CD8-positive, alpha-beta memory T cell (primary cell): ENCODE results near the gene DENND6A. TPM values are rescaled to one million over a fixed set of nuclear protein-coding genes. Genes with fewer than 3 reads are reported as not detected.
"Not testable (repeated sequence)": the region's sequence is repeated elsewhere in the genome, so short reads cannot be mapped to it uniquely, and the experiment has no call there.

Experiments used
- CTCF ChIA-PET: fragments of 350-600 bp; sonication (Branson Sonifier 250); formaldehyde crosslinking; loops from one replicate; lab custom pipeline; 2021; ENCODE audit warnings: antibody characterized with exemption; lab: Charles Lee
- POLR2A ChIA-PET: fragments of 350-600 bp; sonication (Branson Sonifier 250); formaldehyde crosslinking; loops from one replicate; lab custom pipeline; 2021; ENCODE audit warnings: antibody characterized with exemption; lab: Charles Lee
- DNase-seq, 5 donors: peaks; one replicate each; pipeline versions ENCODE4 v3.0.0 to v3.0.0-alpha.2; 2020 to 2022; ENCODE audit warnings: mixed read lengths in 1 of 5
- H3K27ac ChIP-seq: one replicate; pipeline ENCODE4 v1.7.0; 2013; ENCODE audit warnings: low read depth, mild to moderate bottlenecking, low read length, moderate library complexity
- H3K27me3 ChIP-seq: 2 replicates; pipeline ENCODE4 v1.7.0; 2013; ENCODE audit warnings: low read length, mild to moderate bottlenecking; ENCODE audit not compliant: insufficient read depth, poor library complexity, severe bottlenecking
- H3K36me3 ChIP-seq: 2 replicates; pipeline ENCODE4 v1.7.0; 2013; ENCODE audit warnings: mild to moderate bottlenecking, low read length, moderate library complexity; ENCODE audit not compliant: insufficient read depth
- H3K4me1 ChIP-seq: 2 replicates; pipeline ENCODE4 v1.7.0; 2013; ENCODE audit warnings: mild to moderate bottlenecking, low read length, moderate library complexity; ENCODE audit not compliant: insufficient read depth
- H3K4me3 ChIP-seq: 2 replicates; pipeline ENCODE4 v1.7.0; 2013; ENCODE audit warnings: mild to moderate bottlenecking, low read length
- H3K9me3 ChIP-seq: 2 replicates; pipeline ENCODE4 v1.7.0; 2013; ENCODE audit warnings: mild to moderate bottlenecking, low read length
- H3K27ac Mint-ChIP-seq, 8 donors: one replicate each; pipeline ENCODE4 v1.8.0; 2020 to 2021; ENCODE audit warnings: mixed read lengths in 8 of 8, mild to moderate bottlenecking in 6 of 8, inconsistent platforms in 3 of 8, moderate library complexity in 3 of 8
- H3K27me3 Mint-ChIP-seq, 2 donors: one replicate each; pipeline ENCODE4 v1.8.0; 2020 to 2021; ENCODE audit warnings: mixed read lengths in 2 of 2, mild to moderate bottlenecking in 1 of 2, moderate library complexity in 1 of 2
- H3K36me3 Mint-ChIP-seq, 3 donors: one replicate each; pipeline ENCODE4 v1.8.0; 2020 to 2021; ENCODE audit warnings: mixed read lengths in 3 of 3, inconsistent platforms in 1 of 3, mild to moderate bottlenecking in 1 of 3
- H3K4me1 Mint-ChIP-seq, 3 donors: one replicate each; pipeline ENCODE4 v1.8.0; 2020 to 2021; ENCODE audit warnings: mixed read lengths in 3 of 3, inconsistent platforms in 1 of 3, mild to moderate bottlenecking in 1 of 3
- H3K4me3 Mint-ChIP-seq, 7 donors: one replicate each; pipeline ENCODE4 v1.8.0; 2020 to 2021; ENCODE audit warnings: mixed read lengths in 7 of 7, mild to moderate bottlenecking in 6 of 7, moderate library complexity in 4 of 7, inconsistent platforms in 2 of 7
- H3K9me3 Mint-ChIP-seq, 5 donors: one replicate each; pipeline ENCODE4 v1.8.0; 2020 to 2022; ENCODE audit warnings: mixed read lengths in 5 of 5, mild to moderate bottlenecking in 3 of 5, moderate library complexity in 2 of 5, inconsistent platforms in 1 of 5
- polyA plus RNA-seq: library from polyadenylated mRNA; unstranded; fragments of 300-500 nt; fragmentation: Illumina TruSeq; gene quantifications from one replicate; pipeline ENCODE4 v1.2.3, GENCODE V29; 2021
- total RNA-seq, 2 experiments: library from RNA; stranded (reverse); gene quantifications; one replicate each; pipeline ENCODE4 v1.2.3, GENCODE V29; 2021

DENND6A gene
- total and polyA plus RNA-seq, 3 experiments from 2014 or later = 12.5 to 45.0 (median 15.5) TPM

GRCh38 chr3:57627976-57628375 is 64.9 kb downstream of the DENND6A start:
- Histone ChIP-seq H3K4me1 (no peaks in the 10 kb centered on the region), H3K27me3 (no peaks in the 10 kb centered on the region), H3K4me3 (no peak overlapping the region), H3K27ac (no peak overlapping the region), H3K9me3 (no peaks in the 10 kb centered on the region), H3K36me3 (peaks cover 23% of the 10 kb centered on the region)
- ChIA-PET CTCF (no interaction called here), POLR2A (no interaction called here)
- no peaks in the 10 kb centered on the region for H3K27me3 Mint-ChIP-seq
- DNase-seq = no peak
- no peak overlapping the region for H3K27ac Mint-ChIP-seq
- H3K9me3 Mint-ChIP-seq = no peaks in the 10 kb centered on the region
- no peak overlapping the region for H3K4me3 Mint-ChIP-seq
- H3K36me3 Mint-ChIP-seq = peaks cover 19 to 72% (median 22%) of the 10 kb centered on the region in 3 donors
- peaks cover 0 to 1% (median 0%) of the 10 kb centered on the region in 3 donors for H3K4me1 Mint-ChIP-seq

GRCh38 chr3:57624801-57625200 is 68.1 kb downstream of the DENND6A start:
- peaks cover 12% of the 10 kb centered on the region for H3K36me3 ChIP-seq
- peaks cover 0 to 1% (median 0%) of the 10 kb centered on the region in 3 donors for H3K4me1 Mint-ChIP-seq
- CTCF ChIA-PET = no interaction called here

GRCh38 chr3:57622362-57622761 is 70.5 kb downstream of the DENND6A start:
- H3K36me3 Mint-ChIP-seq = peaks cover 3 to 42% (median 18%) of the 10 kb centered on the region in 3 donors
- ChIA-PET CTCF (no interaction called here), POLR2A (interaction anchor here (0.6 kb wide), 1 partner anchor 19 kb away, joined by 3 read pairs; no protein-coding TSS in a partner anchor)
- H3K4me3 Mint-ChIP-seq = no peak overlapping the region
- no peaks in the 10 kb centered on the region for H3K27me3 Mint-ChIP-seq
- no peaks in the 10 kb centered on the region for H3K4me1 ChIP-seq
- peak overlapping the region in 2 of 8 donors; percentile 21 to 24 for H3K27ac Mint-ChIP-seq
- peaks cover 0 to 1% (median 0%) of the 10 kb centered on the region in 3 donors for H3K4me1 Mint-ChIP-seq
- H3K9me3 Mint-ChIP-seq = no peaks in the 10 kb centered on the region
- H3K9me3 ChIP-seq = no peaks in the 10 kb centered on the region
- H3K36me3 ChIP-seq = peaks cover 2% of the 10 kb centered on the region
- no peak overlapping the region for H3K4me3 ChIP-seq
- H3K27ac ChIP-seq = no peak overlapping the region
- no peak for DNase-seq
- no peaks in the 10 kb centered on the region for H3K27me3 ChIP-seq

More at GRCh38 chr3:57624801-57625200, 68.1 kb downstream of the DENND6A start:
- no peaks in the 10 kb centered on the region for H3K9me3 ChIP-seq
- no peak for DNase-seq
- no peak overlapping the region for H3K27ac ChIP-seq
- POLR2A ChIA-PET = no interaction called here
- Mint-ChIP-seq H3K27ac (peak overlapping the region in 1 of 8 donors; percentile 37), H3K9me3 (no peaks in the 10 kb centered on the region), H3K4me3 (no peak overlapping the region), H3K27me3 (no peaks in the 10 kb centered on the region), H3K36me3 (peaks cover 10 to 57% (median 24%) of the 10 kb centered on the region in 3 donors)
- no peaks in the 10 kb centered on the region for H3K4me1 ChIP-seq
- no peak overlapping the region for H3K4me3 ChIP-seq
- H3K27me3 ChIP-seq = no peaks in the 10 kb centered on the region

GRCh38 chr3:57617739-57618138 is 75.1 kb downstream of the DENND6A start:
- Histone ChIP-seq H3K27me3 (no peaks in the 10 kb centered on the region), H3K27ac (no peak overlapping the region), H3K9me3 (no peaks in the 10 kb centered on the region), H3K4me3 (no peak overlapping the region), H3K36me3 (no peaks in the 10 kb centered on the region), H3K4me1 (no peaks in the 10 kb centered on the region)
- POLR2A ChIA-PET = no interaction called here
- Mint-ChIP-seq H3K27ac (no peak overlapping the region), H3K27me3 (no peaks in the 10 kb centered on the region), H3K4me3 (no peak overlapping the region), H3K36me3 (peaks cover 0 to 17% (median 7%) of the 10 kb centered on the region in 3 donors), H3K9me3 (no peaks in the 10 kb centered on the region), H3K4me1 (no peaks in the 10 kb centered on the region)
- CTCF ChIA-PET = no interaction called here
- no peak for DNase-seq

- no peak overlapping the region for H3K4me3 ChIP-seq
- H3K36me3 ChIP-seq = no peaks in the 10 kb centered on the region
- Mint-ChIP-seq H3K9me3 (peaks cover 0 to 2% (median 0%) of the 10 kb centered on the region in 5 donors), H3K4me3 (no peak overlapping the region), H3K4me1 (peaks cover 0 to 5% (median 4%) of the 10 kb centered on the region in 3 donors), H3K27ac (peak overlapping the region in 1 of 8 donors; percentile 89), H3K36me3 (peaks cover 7 to 19% (median 7%) of the 10 kb centered on the region in 3 donors), H3K27me3 (no peaks in the 10 kb centered on the region)
- no peaks in the 10 kb centered on the region for H3K4me1 ChIP-seq
- DNase-seq = no peak
- CTCF ChIA-PET = no interaction called here
- POLR2A ChIA-PET = interaction anchor here (1.3 kb wide), 1 partner anchor 19 kb away, joined by 3 read pairs; the partner anchor contains the start of gene ARF4
- no peak overlapping the region for H3K27ac ChIP-seq
- no peaks in the 10 kb centered on the region for H3K9me3 ChIP-seq
- no peaks in the 10 kb centered on the region for H3K27me3 ChIP-seq
Observed at GRCh38 chr3:57616233-57616632, 76.6 kb downstream of the DENND6A start.

- H3K4me3 ChIP-seq, H3K27ac Mint-ChIP-seq, CTCF ChIA-PET, H3K9me3 ChIP-seq, H3K27ac ChIP-seq, H3K4me3 Mint-ChIP-seq, H3K27me3 Mint-ChIP-seq, H3K9me3 Mint-ChIP-seq, H3K4me1 Mint-ChIP-seq, H3K4me1 ChIP-seq, DNase-seq, H3K36me3 ChIP-seq, POLR2A ChIA-PET, H3K27me3 ChIP-seq: not testable (repeated sequence)
- H3K36me3 Mint-ChIP-seq = peaks cover 10 to 29% (median 26%) of the 10 kb centered on the region in 3 donors
Observed at GRCh38 chr3:57611870-57612269, 81.0 kb downstream of the DENND6A start.

GRCh38 chr3:57605683-57606082 is 87.2 kb downstream of the DENND6A start:
- DNase-seq = no peak
- Histone ChIP-seq H3K4me1 (no peaks in the 10 kb centered on the region), H3K27me3 (no peaks in the 10 kb centered on the region), H3K4me3 (no peak overlapping the region), H3K9me3 (no peaks in the 10 kb centered on the region), H3K27ac (no peak overlapping the region), H3K36me3 (no peaks in the 10 kb centered on the region)
- ChIA-PET POLR2A (no interaction called here), CTCF (no interaction called here)
- Mint-ChIP-seq H3K36me3 (peaks cover 16 to 37% (median 34%) of the 10 kb centered on the region in 3 donors), H3K9me3 (peaks cover 2 to 14% (median 11%) of the 10 kb centered on the region in 5 donors), H3K4me3 (peak overlapping the region in 1 of 7 donors; percentile 14), H3K27ac (no peak overlapping the region), H3K27me3 (peaks cover 0 to 3% of the 10 kb centered on the region in 2 donors), H3K4me1 (peaks cover 0 to 4% (median 0%) of the 10 kb centered on the region in 3 donors)

GRCh38 chr3:57604971-57605370 is 87.9 kb downstream of the DENND6A start:
- peaks cover 16 to 34% (median 33%) of the 10 kb centered on the region in 3 donors for H3K36me3 Mint-ChIP-seq
- peaks cover 0 to 3% of the 10 kb centered on the region in 2 donors for H3K27me3 Mint-ChIP-seq
- ChIA-PET POLR2A (no interaction called here), CTCF (no interaction called here)
- no peak overlapping the region for H3K27ac Mint-ChIP-seq
- no peak for DNase-seq
- H3K27ac ChIP-seq = no peak overlapping the region
- peaks cover 0 to 4% (median 2%) of the 10 kb centered on the region in 3 donors for H3K4me1 Mint-ChIP-seq
- no peaks in the 10 kb centered on the region for H3K4me1 ChIP-seq
- H3K4me3 ChIP-seq = no peak overlapping the region
- no peaks in the 10 kb centered on the region for H3K36me3 ChIP-seq
- H3K4me3 Mint-ChIP-seq = no peak overlapping the region
- H3K9me3 ChIP-seq = no peaks in the 10 kb centered on the region
- H3K9me3 Mint-ChIP-seq = peaks cover 2 to 14% (median 10%) of the 10 kb centered on the region in 5 donors
- H3K27me3 ChIP-seq = no peaks in the 10 kb centered on the region
